HEK293 (cell line): ENCODE results near the gene ACOT9.

Experiments used
- CTCF ChIA-PET: fragments of 350-600 bp; formaldehyde crosslinking; extraction: SDS; loops from one replicate; lab custom pipeline; 2021; ENCODE audit warnings: antibody characterized with exemption; lab: Yijun Ruan, JAX
- POLR2A ChIA-PET: fragments of 300-600 bp; formaldehyde crosslinking; extraction: SDS; loops from one replicate; lab custom pipeline; 2020; ENCODE audit warnings: antibody characterized with exemption, inconsistent platforms; lab: Yijun Ruan, JAX
- H3K27ac ChIP-seq: fragments of 200-500 bp; sonication (Bioruptor generic); 2 replicates; pipeline ENCODE4 v1.5.1; 2014; ENCODE audit warnings: low read depth, low read length, control low read depth, inconsistent platforms; ENCODE audit errors: extremely low read depth
- H3K36me3 ChIP-seq, 2 experiments: fragments of 200-500 bp in 1 of 2; sonication (Bioruptor generic) in 1 of 2; 1 replicate in 1 of 2; 2 replicates in 1 of 2; pipeline ENCODE4 v1.5.1; 2014 to 2017; ENCODE audit warnings: inconsistent platforms in 2 of 2, low read length in 2 of 2; ENCODE audit not compliant: control insufficient read depth in 2 of 2, insufficient read depth in 1 of 2
- H3K4me1 ChIP-seq: fragments of 200-500 bp; sonication (Bioruptor generic); 2 replicates; pipeline ENCODE4 v1.5.1; 2014; ENCODE audit warnings: mild to moderate bottlenecking, low read length, inconsistent platforms; ENCODE audit not compliant: control insufficient read depth, insufficient read depth
- H3K4me3 ChIP-seq: 2 replicates; pipeline ENCODE4 v1.5.1; 2011; ENCODE audit warnings: low read depth, mild to moderate bottlenecking, control low read depth, low read length, moderate library complexity
- H3K9me3 ChIP-seq: fragments of 200-500 bp; sonication (Bioruptor generic); 2 replicates; pipeline ENCODE4 v1.5.1; 2014; ENCODE audit warnings: low read depth, low read length, inconsistent platforms; ENCODE audit not compliant: control insufficient read depth, insufficient read depth
- BCL11A ChIP-seq: fragments of 450-650 bp; formaldehyde crosslinking; IDR thresholded peaks from 2 replicates; pipeline ENCODE4 v1.5.1; 2016; ENCODE audit warnings: low read depth, missing biosample characterization, missing genetic modification characterization
- BCL11B ChIP-seq: fragments of 450-650 bp; formaldehyde crosslinking; IDR thresholded peaks from 2 replicates; pipeline ENCODE4 v1.5.1; 2016; ENCODE audit warnings: low read depth, missing biosample characterization, missing genetic modification characterization
- HOXD13 ChIP-seq: sonication (generic); formaldehyde crosslinking; IDR thresholded peaks from 2 replicates; pipeline ENCODE4 v1.8.0; 2022; ENCODE audit warnings: missing genetic modification reagents, borderline replicate concordance
- KLF16 ChIP-seq: fragments of 450-650 bp; formaldehyde crosslinking; IDR thresholded peaks from 2 replicates; pipeline ENCODE4 v1.5.1; 2017; ENCODE audit warnings: missing biosample characterization, missing genetic modification characterization
- ZBTB17 ChIP-seq: fragments of 450-650 bp; formaldehyde crosslinking; IDR thresholded peaks from 2 replicates; pipeline ENCODE4 v1.5.1; 2016; ENCODE audit warnings: missing biosample characterization, missing genetic modification characterization
- ZEB2 ChIP-seq: fragments of 450-650 bp; formaldehyde crosslinking; IDR thresholded peaks from 2 replicates; pipeline ENCODE4 v1.5.1; 2016; ENCODE audit warnings: missing biosample characterization, missing genetic modification characterization
- ZFP69B ChIP-seq: fragments of 450-650 bp; formaldehyde crosslinking; IDR thresholded peaks from 2 replicates; pipeline ENCODE4 v1.5.1; 2016; ENCODE audit warnings: missing biosample characterization, missing genetic modification characterization
- ZNF121 ChIP-seq: fragments of 450-650 bp; formaldehyde crosslinking; IDR thresholded peaks from 2 replicates; pipeline ENCODE4 v1.5.1; 2016; ENCODE audit warnings: missing biosample characterization, missing genetic modification characterization
- ZNF132 ChIP-seq: fragments of 450-650 bp; formaldehyde crosslinking; IDR thresholded peaks from 2 replicates; pipeline ENCODE4 v1.5.1; 2017; ENCODE audit warnings: missing biosample characterization, missing genetic modification characterization, borderline replicate concordance
- ZNF239 ChIP-seq: fragments of 450-650 bp; formaldehyde crosslinking; IDR thresholded peaks from 2 replicates; pipeline ENCODE4 v1.5.1; 2016; ENCODE audit warnings: missing biosample characterization, missing genetic modification characterization
- ZNF292 ChIP-seq: fragments of 450-650 bp; formaldehyde crosslinking; IDR thresholded peaks from 2 replicates; pipeline ENCODE4 v1.5.1; 2016; ENCODE audit warnings: low read depth, missing biosample characterization, missing genetic modification characterization, borderline replicate concordance
- ZNF350 ChIP-seq: fragments of 450-650 bp; formaldehyde crosslinking; IDR thresholded peaks from 2 replicates; pipeline ENCODE4 v1.5.0; 2017; ENCODE audit warnings: missing biosample characterization, mild to moderate bottlenecking, missing genetic modification characterization
- ZNF404 ChIP-seq: fragments of 450-650 bp; formaldehyde crosslinking; IDR thresholded peaks from 2 replicates; pipeline ENCODE4 v1.5.1; 2017; ENCODE audit warnings: missing biosample characterization, missing genetic modification characterization
- ZNF426 ChIP-seq: fragments of 450-650 bp; formaldehyde crosslinking; IDR thresholded peaks from 2 replicates; pipeline ENCODE4 v1.5.1; 2017; ENCODE audit warnings: missing biosample characterization, missing genetic modification characterization, mild to moderate bottlenecking, inconsistent platforms, moderate library complexity
- ZNF501 ChIP-seq: fragments of 450-650 bp; formaldehyde crosslinking; IDR thresholded peaks from 2 replicates; pipeline ENCODE4 v1.5.1; 2016; ENCODE audit warnings: missing biosample characterization, missing genetic modification characterization
- ZNF664 ChIP-seq: fragments of 450-650 bp; formaldehyde crosslinking; IDR thresholded peaks from 2 replicates; pipeline ENCODE4 v1.5.1; 2016; ENCODE audit warnings: missing biosample characterization, missing genetic modification characterization
- TF ChIP-seq, protein P1 (sequence below): fragments of 450-650 bp; formaldehyde crosslinking; IDR thresholded peaks from 2 replicates; pipeline ENCODE4 v1.5.1; 2016; ENCODE audit warnings: missing biosample characterization, missing genetic modification characterization
- TF ChIP-seq, protein P2 (sequence below): fragments of 450-650 bp; formaldehyde crosslinking; IDR thresholded peaks from 2 replicates; pipeline ENCODE4 v1.5.1; 2016; ENCODE audit warnings: missing biosample characterization, missing genetic modification characterization
- TF ChIP-seq, protein P3 (sequence below): fragments of 450-650 bp; formaldehyde crosslinking; IDR thresholded peaks from 2 replicates; pipeline ENCODE4 v1.5.1; 2016; ENCODE audit warnings: missing biosample characterization, missing genetic modification characterization
- TF ChIP-seq, protein P4 (sequence below): fragments of 450-650 bp; formaldehyde crosslinking; IDR thresholded peaks from 2 replicates; pipeline ENCODE4 v1.5.1; 2016; ENCODE audit warnings: missing biosample characterization, missing genetic modification characterization, low read depth
- TF ChIP-seq, protein P5 (sequence below): fragments of 450-650 bp; formaldehyde crosslinking; IDR thresholded peaks from 2 replicates; pipeline ENCODE4 v1.5.1; 2016; ENCODE audit warnings: missing biosample characterization, missing genetic modification characterization

Gene ACOT9

DNA sequence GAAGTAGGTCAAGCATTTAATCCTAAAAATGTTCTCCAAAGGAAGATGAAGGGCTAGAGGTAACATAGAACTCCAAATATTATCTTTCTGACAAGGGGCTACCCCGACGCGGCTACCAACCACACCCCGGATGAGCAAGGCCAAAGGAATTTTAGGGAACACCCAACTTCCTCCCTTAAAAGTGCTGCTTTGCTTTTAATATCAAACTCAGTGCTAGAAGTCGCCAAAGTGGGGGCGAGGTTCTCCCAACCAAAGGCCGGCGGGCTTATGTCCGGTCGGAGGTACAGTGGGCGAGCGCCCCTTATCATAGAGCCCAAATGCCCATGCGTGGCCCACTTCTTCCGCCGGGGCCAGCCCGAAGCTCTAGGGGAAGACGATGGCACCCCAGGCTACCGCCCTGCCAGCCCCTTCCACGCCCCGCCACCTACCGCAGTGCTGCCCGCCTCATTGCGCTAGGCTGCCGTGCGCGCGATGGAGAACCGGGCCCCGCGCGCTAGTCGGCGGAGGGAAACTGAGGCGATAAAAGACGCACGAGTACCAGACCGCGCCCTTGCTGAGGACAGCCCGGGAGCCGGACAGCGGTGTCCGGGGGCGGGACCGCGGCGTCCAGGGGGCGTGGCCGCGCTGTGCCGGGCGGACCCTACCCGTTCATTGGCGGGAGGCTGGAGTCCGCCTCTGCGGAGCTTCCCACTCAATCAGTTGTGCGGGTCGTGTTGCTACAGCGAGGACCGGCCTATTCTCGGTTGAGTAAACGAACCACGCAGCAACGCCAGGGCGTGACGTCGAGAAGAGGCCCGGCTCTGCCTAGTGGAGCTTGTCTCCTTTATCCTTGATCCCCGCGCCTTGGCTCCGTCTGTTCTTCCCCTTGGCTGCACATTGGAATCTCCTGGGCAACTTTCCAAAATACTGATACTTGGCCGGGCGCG lies at the start of gene ACOT9 (continued):
- TF ChIP-seq ZNF501 (0 out of 2 replicates have a peak, but pooled peaks have one; percentile 44), ZEB2 (tag by site-specific recombination) (peak; percentile 71)
- TF ChIP-seq, all 188 proteins: peak for 39

DNA sequence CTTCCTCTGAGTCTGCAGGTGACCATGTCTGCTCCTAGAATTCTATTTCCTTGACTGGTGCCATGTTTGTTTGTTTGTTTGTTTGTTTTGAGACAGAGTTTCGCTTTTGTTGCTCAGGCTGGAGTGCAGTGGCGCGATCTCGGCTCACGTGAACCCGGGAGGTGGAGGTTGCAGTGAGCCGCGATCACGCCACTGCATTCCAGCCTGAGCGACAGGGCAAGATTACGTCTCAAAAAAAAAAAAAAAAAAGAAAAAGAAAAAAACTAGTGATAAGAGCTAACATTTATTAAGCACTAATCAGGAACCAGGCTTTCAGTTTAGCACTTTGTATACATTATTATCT lies 47.0 kb upstream of the ACOT9 start:
- H3K36me3 ChIP-seq: peaks cover 0 to 8% of the 10 kb centered on the region in 2 experiments; a peak in 1 of 3 replicates
- H3K9me3 ChIP-seq: no peaks in the 10 kb centered on the region
- H3K4me3 ChIP-seq: no peak overlapping the region
- H3K4me1 ChIP-seq: peaks cover 7% of the 10 kb centered on the region; the same call in 1 of the 2 replicates
- peak overlapping the region; percentile 27 for H3K27ac ChIP-seq
- CTCF ChIA-PET: no interaction called here
- POLR2A ChIA-PET: interaction anchor here (0.6 kb wide), 1 partner anchor 105 kb away, joined by 3 read pairs; no protein-coding TSS in a partner anchor
- TF ChIP-seq ZNF350 (tag by site-specific recombination) (no peak), ZNF664 (tag by site-specific recombination) (peak; percentile 89)

DNA sequence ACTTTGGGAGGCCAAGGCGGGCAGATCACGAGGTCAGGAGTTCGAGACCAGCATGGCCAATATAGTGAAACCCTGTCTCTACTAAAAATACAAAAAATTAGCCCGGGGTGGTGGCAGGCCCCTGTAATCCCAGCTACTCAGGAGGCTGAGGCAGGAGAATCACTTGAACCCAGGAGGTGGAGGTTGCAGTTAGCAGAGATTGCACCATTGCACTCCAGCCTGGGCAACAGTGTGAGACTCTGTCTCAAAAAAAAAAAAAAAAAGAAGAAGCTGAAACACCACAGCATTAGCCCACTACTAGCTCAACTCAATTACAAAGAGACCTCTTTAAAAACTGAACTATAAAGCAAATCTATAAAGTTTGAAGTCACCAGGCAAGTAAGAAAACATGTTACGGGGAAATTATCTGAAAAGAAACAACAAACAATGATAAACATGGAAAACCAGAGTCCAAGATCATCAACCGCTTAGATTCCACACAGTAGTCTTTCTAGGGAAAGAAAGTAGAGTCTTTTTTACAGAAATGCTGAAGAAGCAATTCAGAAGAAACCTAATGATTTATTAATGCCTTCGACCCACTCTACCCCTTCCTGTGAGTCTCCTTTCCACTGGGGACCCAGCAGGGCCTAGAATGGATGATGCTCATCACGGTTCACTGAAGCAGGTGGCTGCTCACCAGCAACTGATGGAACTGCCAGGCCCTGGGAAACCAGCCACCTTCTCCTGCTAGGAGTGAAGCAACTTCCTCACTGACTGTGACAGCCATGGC lies 46.5 kb upstream of the ACOT9 start:
- CTCF ChIA-PET: no interaction called here
- H3K27ac ChIP-seq: peak overlapping the region; percentile 27
- POLR2A ChIA-PET: interaction anchor here (1.2 kb wide), 1 partner anchor 10 kb away, joined by 3 read pairs; no protein-coding TSS in a partner anchor
- peaks cover 7% of the 10 kb centered on the region; the same call in 1 of the 2 replicates for H3K4me1 ChIP-seq
- peaks cover 0 to 14% of the 10 kb centered on the region in 2 experiments; a peak in 1 of 3 replicates for H3K36me3 ChIP-seq
- H3K4me3 ChIP-seq: no peak overlapping the region
- no peaks in the 10 kb centered on the region for H3K9me3 ChIP-seq
- TF ChIP-seq ZFP69B (tag by site-specific recombination): peak; percentile 54; the same call in 1 of the 2 replicates
- TF ChIP-seq ZNF426 (tag by site-specific recombination): no peak
- TF ChIP-seq, protein P1, sequence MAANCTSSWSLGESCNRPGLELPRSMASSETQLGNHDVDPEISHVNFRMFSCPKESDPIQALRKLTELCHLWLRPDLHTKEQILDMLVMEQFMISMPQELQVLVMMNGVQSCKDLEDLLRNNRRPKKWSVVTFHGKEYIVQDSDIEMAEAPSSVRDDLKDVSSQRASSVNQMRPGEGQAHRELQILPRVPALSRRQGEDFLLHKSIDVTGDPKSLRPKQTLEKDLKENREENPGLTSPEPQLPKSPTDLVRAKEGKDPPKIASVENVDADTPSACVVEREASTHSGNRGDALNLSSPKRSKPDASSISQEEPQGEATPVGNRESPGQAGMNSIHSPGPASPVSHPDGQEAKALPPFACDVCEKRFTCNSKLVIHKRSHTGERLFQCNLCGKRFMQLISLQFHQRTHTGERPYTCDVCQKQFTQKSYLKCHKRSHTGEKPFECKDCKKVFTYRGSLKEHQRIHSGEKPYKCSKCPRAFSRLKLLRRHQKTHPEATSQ: no peak
- no peak for TF ChIP-seq HOXD13 (CRISPR knock-in tag)
- no peak for TF ChIP-seq ZNF292 (tag by site-specific recombination)
- no peak for TF ChIP-seq KLF16 (tag by site-specific recombination)
- no peak for TF ChIP-seq ZNF132 (tag by site-specific recombination)
- TF ChIP-seq ZNF121 (tag by site-specific recombination): peak; percentile 96
- TF ChIP-seq, protein P2, sequence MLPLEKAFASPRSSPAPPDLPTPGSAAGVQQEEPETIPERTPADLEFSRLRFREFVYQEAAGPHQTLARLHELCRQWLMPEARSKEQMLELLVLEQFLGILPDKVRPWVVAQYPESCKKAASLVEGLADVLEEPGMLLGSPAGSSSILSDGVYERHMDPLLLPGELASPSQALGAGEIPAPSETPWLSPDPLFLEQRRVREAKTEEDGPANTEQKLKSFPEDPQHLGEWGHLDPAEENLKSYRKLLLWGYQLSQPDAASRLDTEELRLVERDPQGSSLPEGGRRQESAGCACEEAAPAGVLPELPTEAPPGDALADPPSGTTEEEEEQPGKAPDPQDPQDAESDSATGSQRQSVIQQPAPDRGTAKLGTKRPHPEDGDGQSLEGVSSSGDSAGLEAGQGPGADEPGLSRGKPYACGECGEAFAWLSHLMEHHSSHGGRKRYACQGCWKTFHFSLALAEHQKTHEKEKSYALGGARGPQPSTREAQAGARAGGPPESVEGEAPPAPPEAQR (tag by site-specific recombination): no peak
- TF ChIP-seq, protein P3, sequence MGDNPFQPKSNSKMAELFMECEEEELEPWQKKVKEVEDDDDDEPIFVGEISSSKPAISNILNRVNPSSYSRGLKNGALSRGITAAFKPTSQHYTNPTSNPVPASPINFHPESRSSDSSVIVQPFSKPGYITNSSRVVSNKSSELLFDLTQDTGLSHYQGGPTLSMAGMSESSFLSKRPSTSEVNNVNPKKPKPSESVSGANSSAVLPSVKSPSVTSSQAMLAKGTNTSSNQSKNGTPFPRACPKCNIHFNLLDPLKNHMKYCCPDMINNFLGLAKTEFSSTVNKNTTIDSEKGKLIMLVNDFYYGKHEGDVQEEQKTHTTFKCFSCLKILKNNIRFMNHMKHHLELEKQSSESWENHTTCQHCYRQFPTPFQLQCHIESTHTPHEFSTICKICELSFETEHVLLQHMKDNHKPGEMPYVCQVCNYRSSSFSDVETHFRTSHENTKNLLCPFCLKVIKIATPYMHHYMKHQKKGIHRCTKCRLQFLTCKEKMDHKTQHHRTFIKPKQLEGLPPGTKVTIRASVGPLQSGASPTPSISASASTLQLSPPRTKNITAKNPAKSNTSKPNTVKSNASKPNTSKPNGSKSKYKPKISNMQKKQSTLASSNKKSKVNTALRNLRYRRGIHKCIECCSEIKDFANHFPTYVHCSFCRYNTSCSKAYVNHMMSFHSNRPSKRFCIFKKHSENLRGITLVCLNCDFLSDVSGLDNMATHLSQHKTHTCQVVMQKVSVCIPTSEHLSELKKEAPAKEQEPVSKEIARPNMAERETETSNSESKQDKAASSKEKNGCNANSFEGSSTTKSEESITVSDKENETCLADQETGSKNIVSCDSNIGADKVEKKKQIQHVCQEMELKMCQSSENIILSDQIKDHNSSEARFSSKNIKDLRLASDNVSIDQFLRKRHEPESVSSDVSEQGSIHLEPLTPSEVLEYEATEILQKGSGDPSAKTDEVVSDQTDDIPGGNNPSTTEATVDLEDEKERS (tag by site-specific recombination): no peak
- TF ChIP-seq, protein P4, sequence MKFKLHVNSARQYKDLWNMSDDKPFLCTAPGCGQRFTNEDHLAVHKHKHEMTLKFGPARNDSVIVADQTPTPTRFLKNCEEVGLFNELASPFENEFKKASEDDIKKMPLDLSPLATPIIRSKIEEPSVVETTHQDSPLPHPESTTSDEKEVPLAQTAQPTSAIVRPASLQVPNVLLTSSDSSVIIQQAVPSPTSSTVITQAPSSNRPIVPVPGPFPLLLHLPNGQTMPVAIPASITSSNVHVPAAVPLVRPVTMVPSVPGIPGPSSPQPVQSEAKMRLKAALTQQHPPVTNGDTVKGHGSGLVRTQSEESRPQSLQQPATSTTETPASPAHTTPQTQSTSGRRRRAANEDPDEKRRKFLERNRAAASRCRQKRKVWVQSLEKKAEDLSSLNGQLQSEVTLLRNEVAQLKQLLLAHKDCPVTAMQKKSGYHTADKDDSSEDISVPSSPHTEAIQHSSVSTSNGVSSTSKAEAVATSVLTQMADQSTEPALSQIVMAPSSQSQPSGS: peak; percentile 77
- no peak for TF ChIP-seq ZNF239
- TF ChIP-seq ZBTB17 (tag by site-specific recombination): peak; percentile 74
- 0 out of 2 replicates have a peak, but pooled peaks have one; percentile 16 for TF ChIP-seq BCL11B (tag by site-specific recombination)
- no peak for TF ChIP-seq ZNF404 (tag by site-specific recombination)
- TF ChIP-seq, protein P5, sequence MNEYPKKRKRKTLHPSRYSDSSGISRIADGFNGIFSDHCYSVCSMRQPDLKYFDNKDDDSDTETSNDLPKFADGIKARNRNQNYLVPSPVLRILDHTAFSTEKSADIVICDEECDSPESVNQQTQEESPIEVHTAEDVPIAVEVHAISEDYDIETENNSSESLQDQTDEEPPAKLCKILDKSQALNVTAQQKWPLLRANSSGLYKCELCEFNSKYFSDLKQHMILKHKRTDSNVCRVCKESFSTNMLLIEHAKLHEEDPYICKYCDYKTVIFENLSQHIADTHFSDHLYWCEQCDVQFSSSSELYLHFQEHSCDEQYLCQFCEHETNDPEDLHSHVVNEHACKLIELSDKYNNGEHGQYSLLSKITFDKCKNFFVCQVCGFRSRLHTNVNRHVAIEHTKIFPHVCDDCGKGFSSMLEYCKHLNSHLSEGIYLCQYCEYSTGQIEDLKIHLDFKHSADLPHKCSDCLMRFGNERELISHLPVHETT (tag by site-specific recombination): peak; percentile 86
- TF ChIP-seq BCL11A (tag by site-specific recombination): peak; percentile 83; the same call in 1 of the 2 replicates
